Measurements from ENCODE around the gene MSH5.
"Not testable (repeated sequence)": the region's sequence is repeated elsewhere in the genome, so short reads cannot be mapped to it uniquely, and the experiment has no call there.

Gene MSH5

GRCh38 chr6:31739639-31740396 is at the start of gene MSH5:
Gene MSH5, plus strand, starts transcription at chr6:31740005. Its CDS starts 462 bp downstream, at chr6:31740467.
- peak; percentile 92 for DNase-seq

- no peak for DNase-seq
Measured at GRCh38 chr6:31690231-31691077, 49.4 kb upstream of the MSH5 start.

DNA sequence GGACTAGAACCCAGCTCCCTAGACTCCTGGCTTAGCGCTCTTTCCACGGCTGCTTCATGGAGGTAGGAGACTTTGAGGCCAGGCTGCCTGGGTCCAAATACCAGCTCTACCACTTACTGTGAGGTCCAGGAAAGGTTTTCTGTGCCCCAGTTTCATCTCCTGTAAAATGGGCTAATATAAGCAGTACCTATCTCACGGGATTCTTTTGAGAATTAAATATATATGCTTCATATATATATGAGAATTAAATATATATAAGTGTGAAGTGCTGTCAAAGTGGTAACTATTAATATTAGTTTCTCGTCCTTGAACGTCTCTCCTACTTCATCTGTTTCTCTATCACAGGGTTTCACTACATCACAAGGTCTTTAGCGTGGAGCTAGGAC is 48.7 kb upstream of the MSH5 start:
- DNase-seq: no peak

- DNase-seq: no peak
Measured at GRCh38 chr6:31691564-31692108, 48.2 kb upstream of the MSH5 start.

- no peak for DNase-seq
Measured at GRCh38 chr6:31692353-31692752, 47.5 kb upstream of the MSH5 start.

DNA sequence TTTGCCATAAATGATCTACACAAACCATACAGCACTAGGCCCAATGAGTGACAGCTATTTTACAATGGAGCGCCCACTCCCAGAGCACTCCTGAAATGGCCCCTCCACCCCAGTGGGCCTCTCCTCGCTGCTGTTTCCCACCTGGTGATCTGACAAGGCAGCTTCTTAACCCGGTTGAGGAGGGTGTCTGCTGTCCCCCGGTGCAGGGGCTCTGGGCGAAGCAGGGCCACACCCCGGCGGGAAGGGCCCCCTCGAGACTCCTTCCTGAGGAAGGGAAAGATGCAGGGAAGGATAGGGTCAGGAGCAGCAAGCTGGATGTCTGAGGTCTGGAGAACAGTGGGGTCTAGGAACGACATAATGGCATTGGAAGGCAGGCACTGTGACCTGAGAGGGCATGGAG is 46.9 kb upstream of the MSH5 start:
- DNase-seq: no peak

DNA sequence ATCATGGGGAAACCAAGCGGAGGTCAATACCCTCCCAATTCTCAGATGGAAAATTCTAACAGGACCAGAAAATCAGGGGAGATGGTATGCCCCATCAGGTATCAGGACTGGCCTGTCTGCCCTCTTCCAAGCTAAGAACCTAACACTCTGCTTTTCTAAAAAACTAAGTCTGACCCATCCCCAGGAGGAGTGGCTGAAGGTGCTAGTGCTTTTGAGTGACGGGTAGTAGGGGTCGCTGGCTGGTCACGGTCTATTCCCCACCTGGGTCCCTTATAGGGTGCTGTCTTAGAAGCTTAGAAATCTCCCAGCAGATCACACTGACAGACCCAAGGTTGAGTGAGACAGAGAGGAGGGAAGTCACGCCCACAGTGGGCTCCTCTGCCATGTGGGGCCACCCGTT is 46.3 kb upstream of the MSH5 start:
- no peak for DNase-seq

DNA sequence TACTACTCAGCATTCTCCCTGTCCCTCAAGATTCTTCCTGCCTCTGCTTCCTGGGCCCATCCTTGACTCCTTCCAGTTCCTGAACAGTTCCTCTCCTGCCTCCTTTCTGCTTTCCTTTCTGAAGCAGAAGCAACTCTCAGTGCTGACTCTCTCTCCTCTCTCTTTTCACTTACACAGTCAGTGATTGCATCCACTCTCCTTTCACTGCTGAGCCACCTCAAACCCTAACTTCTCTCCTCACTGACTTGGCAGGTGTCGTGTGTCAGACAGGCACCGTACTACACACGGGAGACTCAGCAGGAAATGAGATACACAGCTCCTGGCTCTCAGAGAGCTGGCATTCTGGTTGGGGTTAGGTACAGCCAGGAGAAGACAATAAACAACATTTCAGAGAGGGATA is 42.2 kb upstream of the MSH5 start:
- DNase-seq: no peak

GRCh38 chr6:31700740-31701401 is 38.9 kb upstream of the MSH5 start:
- DNase-seq: no peak

DNA sequence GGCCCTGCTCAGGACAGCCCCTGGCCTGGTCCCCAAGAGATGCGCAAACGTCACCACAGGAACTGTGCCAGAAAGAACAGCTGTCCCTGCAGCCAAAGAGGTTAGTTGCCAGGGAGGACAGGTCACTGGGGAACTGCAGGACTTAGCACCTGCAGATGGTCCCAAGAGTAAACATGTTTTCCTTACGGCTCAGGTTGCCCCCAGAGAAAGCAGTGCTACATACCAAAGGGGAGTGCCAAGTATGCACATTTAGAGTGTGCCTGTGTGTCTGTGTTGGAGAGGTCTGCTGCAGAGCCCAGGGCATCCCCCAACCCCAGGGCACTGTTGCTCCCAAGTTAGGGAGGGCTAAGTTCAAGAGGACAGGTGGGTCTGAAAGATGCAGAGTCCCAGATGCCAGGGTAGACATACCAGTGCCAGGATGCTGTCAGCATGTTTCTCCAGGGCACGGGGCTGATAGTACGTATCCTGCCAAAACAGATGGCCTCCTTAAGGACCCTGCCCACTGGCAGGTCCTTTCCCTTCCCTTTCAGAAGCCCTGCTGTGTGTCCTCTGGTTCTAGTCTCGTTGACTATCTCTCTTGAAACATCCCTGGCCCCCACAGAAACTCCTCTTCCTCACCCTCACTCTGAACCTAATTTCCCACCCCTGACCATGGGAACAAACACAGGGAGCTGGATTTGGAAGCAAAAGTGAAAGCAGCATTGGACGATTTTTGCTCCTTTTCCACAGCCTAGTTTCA is 38.0 kb upstream of the MSH5 start:
- DNase-seq: peak; percentile 65

- DNase-seq: no peak
Measured at GRCh38 chr6:31702405-31702818, 37.4 kb upstream of the MSH5 start.

DNA sequence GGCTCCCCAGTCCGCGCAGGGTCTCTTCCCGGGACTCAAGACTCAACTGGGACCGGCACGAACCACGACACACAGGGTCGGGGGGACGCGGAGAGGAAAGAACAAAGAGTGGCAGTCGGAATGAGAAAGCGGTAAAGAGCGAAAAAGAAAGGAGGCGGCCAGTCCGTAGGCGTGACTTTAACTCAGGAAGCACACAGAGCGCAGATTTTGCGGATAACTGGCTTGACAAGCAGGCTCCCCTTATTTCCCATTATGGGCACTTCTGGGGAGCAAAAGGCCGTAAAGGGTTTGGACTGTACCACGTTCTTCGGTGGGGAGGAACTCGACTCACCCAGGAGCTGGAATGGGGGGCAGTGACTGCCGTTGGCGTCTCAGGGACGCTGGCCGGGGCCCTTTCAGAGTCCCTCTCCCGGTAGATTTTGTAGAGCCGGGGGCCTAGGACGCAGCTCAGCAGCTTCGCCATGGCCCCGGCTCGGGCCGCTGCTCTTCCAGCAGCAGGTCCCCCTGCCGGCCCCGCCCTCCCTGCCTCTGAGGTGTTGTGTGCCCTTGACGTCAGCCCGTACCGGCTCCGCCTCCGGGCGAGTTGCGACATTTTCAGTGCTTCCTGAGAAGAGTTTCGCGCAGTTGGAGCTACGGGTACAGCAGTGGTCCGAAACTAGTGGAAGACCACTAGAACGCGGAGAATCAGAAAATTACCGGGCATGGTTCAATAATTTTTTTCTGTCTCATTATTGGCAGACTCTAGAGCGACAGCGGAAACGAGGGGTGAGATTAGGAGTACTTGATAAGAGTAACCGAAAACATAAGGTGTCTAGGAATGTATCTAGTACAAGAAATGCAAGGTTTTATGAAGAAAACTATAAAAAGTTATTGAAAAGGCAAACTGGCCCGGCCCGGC is 36.7 kb upstream of the MSH5 start, which contains the start of gene ABHD16A:
Gene ABHD16A (minus strand): TSS at position 506 of the 898 bp plus-strand sequence. CDS start 43 bp downstream, at position 463.
- peak; percentile 94 for DNase-seq

DNA sequence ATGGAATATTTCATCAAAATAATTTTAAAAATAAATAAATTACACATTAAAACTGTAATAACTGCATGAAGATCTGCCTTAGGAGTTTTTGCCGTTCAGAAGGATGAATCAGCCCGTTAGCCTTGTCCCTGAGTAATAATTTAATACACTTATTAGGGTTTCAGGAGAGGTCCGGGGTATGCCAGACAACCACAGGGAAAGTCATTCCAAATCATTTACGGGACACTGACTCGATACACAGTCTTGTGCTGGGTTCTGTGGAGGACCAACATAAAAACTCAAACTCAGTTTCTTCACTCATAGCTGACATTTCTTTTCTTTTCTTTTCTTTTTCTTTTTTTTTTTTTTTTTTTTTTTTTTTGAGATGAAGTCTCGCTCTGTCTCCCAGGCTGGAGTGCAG is 33.9 kb upstream of the MSH5 start:
- no peak for DNase-seq

GRCh38 chr6:31706599-31706998 is 33.2 kb upstream of the MSH5 start, which contains the start of gene LY6G6F:
Gene LY6G6F, plus strand, starts transcription at chr6:31706866. Its CDS starts 41 bp downstream, at chr6:31706907.
- no peak for DNase-seq

DNA sequence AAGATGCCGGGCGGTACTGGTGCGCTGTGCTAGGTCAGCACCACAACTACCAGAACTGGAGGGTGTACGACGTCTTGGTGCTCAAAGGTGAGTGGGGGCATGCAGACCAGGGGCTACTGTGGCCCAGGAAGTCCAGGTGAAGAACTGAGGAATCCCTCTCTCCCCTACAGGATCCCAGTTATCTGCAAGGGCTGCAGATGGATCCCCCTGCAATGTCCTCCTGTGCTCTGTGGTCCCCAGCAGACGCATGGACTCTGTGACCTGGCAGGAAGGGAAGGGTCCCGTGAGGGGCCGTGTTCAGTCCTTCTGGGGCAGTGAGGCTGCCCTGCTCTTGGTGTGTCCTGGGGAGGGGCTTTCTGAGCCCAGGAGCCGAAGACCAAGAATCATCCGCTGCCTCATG is 32.1 kb upstream of the MSH5 start:
- DNase-seq: no peak

DNA sequence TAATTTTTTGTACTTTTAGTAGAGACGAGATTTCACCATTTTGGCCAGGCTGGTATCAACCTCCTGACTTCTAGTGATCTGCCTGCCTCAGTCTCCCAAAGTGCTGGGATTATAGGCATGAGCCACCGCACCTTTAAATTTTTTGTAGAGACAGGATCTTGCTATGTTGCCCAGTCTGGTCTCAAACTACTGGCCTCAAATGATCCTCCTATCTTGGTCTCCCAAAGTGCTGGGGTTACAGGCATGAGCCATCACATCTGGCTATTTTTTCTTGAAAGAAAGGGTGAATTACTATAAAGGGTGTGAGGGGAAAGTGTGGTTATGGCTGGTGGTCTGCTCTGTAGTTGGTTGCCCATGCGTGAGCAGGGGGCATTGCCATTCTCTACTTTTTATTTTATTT is 31.6 kb upstream of the MSH5 start:
- DNase-seq: no peak

DNA sequence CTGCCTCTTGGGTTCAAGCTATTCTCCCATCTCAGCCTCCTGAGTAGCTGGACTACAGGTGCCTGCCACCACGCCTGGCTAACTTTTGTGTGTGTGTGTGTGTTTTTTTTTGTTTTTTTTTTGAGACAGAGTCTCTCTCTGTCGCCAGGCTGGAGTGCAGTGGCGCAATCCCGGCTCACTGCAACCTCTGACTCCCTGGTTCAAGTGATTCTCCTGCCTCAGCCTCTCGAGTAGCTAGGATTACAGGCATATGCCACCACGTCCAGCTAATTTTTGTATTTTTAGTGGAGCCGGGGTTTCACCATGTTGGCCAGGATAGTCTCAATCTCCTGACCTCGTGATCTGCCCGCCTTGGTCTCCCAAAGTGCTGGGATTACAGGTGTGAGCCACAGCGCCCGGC is 30.6 kb upstream of the MSH5 start:
- not testable (repeated sequence) for DNase-seq

GRCh38 chr6:31710523-31711219 is 29.1 kb upstream of the MSH5 start:
- DNase-seq: no peak

GRCh38 chr6:31711233-31711632 is 28.6 kb upstream of the MSH5 start:
- DNase-seq: no peak

DNA sequence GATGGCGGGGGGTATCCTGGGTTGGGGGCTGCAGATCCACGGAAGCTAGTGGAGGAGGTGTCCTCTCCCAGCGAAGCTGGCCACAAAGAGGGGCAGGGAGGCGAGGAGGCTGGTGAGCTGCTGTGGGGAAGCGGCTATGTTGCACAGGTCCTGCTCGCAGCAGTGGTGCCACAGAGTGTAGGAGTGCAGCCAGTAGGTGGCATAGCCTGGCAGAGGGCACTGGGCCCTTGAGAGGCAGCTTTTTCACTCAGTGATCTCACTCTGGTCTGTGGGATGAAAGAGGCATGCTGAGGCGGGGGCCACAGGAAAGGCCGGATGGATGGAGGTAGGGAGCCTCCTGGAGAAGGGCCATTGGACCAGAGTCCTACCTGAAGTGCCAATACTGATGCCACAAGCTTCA is 27.5 kb upstream of the MSH5 start:
- DNase-seq: no peak

GRCh38 chr6:31713465-31713864 is 26.3 kb upstream of the MSH5 start:
- DNase-seq: no peak

Measured in DMS79 (cell line).